Stimulated activated CD4-positive, alpha-beta T cell treated with anti-CD3 and anti-CD28 coated beads, Interleukin-15, amount 100 ng/mL, for 48 hours (primary cell): ENCODE data around the gene CEPT1.
A peak's percentile ranks its signal among the peaks of the same experiment; 100 is the strongest.

Experiments
- DNase-seq, 2 donors: peaks; one replicate each; pipeline ENCODE4 v3.0.0-alpha.2; 2020; ENCODE audit warnings: low read depth in 2 of 2

CEPT1 gene

DNA sequence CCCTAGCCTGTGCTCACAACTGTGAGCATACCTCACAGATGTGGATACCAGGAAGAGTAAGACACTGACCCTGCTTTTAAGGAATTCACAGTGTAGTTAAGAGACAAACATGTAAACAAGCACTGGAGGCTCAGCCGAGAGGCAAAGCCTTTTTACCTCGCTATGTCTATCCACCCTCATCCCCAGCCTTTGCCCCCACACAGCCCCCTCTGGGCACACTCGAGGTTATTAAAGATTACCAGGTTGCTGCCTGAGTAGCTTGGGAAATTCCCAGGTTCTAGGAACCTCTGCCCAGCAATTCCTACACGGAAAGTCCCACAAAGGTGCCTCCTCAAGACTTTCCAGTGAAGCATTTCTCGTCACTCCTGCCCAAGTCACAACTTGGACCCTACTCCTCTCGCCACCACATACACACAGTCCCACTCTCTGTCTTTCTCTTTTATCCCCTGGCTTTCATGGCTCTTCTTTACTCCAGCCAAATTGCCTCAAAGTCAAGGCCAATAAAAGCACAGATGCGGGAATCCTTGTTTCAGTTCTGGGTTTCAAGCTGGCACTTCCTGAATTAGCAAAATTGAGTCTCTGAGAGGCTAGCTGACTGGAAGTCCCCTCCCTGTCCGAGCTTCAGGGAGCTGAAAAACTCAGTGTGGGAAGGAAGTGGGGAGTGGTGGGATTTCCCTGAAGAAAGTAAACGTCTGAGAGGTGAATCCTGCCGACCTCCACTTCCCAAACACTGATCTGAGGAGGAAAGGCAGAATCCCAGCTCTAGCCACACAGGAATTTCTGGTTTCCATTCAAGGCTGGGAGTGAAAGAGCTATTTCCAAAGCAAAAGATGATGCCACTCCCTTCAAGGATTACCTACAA, 52.9 kb downstream of the CEPT1 start:
- DNase-seq = no peak

DNA sequence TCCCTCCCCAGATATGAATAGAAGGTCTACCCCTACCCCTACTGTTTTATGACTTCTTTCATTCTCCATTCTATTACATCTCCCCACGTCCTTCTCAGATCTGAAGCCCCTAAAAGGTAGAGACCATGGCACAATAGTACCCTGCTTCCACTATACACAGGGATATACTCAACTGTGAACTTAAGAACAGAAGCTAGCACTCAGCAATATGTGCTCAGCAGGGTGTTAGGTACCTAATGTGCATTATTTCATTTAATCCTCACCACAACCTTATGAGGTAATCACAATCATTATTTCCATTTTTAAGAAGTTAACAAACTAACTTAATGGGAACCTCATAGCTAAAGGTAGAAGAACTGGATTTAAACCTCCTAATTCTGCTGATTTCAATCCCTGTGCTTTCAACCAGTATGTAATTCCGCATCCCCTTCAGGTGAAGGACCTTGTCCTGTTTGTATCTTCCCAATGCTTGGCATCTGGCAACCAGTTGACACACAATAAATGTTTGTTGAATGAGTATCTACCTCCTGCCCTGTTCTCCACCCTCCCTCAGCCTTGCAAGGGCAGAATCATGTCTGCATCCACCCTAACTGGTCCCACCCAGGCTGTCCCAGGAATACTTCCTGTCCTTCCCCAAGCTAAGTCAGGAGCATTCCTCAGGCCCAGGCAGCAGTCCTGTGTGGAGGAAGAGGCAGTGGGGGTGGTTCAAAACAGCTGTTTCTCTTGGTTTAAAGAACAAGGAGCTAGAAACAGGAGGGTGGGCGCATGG, 53.9 kb downstream of the CEPT1 start:
- DNase-seq = no peak

DNA sequence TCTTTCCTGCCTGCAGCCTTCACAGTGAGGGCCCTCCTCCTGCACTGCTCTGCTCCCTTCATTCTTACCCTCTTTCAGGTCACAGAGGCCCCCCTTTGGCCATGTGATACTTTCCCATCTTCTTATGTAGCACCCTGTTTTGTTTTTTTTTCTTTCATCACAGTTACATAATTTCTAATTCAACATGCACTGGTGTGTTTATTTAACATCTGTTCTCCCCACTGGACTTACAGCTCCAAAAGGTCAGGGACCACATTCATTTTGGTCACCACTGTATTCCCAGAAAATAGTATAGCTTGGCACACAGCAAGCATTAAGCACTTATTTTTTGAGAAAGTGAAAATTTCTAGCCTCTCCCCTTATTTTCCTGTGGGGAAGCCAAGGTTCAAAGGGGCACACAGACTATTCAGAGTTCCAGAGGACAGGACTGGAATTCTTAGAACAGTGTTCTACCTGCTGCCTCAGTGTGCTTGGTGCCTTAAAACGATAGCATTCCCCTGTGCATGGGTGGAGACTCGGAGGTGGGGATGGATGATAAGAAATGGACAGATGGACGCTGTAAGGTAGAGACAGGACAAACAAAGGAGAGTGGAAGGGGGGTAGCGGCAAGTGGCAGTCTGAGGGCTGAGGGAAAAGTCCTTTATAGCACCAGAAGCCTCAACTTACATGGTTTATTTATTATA, 55.1 kb downstream of the CEPT1 start:
- no peak for DNase-seq

DNA sequence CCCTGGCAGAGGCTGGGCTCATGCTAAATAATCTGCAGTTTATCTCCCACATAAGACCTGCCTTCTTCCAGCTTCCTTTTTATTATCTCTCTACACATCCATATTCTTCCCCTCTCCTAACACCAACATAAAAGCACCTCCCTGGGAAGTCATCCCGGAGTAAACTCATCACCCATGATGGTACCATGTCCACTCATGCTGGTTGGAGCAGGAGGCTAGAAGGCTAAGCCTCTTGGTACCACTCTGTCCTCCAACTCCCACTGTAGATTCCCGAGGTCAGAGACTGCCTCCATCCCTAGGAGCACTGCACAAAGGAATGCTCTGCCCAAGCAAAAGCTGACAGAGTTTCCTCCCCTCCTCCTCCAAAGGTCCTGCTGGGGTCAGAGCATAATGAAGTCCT, 56.2 kb downstream of the CEPT1 start:
- no peak for DNase-seq

DNA sequence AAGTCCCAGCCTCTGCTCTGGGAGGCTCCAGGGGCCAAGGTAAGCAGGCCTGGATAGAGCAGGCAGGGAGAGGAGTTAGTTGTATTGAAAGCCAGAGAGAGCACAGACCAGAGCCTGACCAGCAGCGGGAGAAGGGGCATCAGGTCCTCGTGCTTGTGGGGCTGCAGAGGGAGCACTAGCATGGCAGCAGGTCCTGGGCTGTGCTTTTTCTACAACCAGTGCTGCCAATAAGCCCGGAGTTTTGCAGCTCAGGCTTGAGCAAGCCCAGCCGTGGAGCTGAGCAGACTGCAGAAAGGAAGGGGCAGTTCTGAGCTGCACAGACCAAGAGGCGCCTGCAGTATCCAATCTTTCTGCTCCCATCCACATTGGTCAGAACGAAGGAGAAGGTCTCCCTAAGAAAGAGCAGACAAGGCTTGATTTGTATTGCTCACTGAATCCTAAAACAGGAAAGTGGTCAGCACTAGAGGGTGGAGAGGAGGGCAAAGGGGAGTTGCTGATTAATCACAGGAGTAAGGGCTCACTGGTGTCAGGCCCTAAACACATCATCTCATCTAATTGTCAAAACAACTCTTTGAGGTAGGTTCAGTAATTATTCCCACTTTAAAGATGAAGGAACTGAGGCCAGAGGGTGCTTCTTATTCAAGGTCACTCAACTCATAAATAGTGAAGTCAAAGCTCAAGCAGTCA, 57.7 kb downstream of the CEPT1 start:
- peak in 1 of 2 donors; percentile 41 for DNase-seq

DNA sequence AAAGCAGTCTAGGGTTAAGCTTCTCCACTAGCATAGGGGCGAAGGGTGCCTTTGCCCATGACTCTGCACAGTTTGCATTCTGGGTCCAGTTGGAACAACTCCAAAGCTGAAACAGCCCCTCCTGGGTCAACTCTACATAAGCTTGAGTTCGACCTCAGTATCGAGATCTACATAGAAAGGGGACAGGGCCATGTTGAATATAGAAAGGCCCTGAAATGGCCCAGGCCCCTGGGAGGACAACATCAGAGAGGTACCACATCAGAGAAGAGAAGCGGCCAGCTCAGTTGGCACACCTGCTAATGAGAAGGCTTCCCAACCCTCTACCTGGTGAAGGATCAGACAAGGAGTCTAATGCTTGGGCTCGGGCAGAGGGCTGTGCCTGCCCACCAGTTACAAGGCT, 58.8 kb downstream of the CEPT1 start:
- no peak for DNase-seq

DNA sequence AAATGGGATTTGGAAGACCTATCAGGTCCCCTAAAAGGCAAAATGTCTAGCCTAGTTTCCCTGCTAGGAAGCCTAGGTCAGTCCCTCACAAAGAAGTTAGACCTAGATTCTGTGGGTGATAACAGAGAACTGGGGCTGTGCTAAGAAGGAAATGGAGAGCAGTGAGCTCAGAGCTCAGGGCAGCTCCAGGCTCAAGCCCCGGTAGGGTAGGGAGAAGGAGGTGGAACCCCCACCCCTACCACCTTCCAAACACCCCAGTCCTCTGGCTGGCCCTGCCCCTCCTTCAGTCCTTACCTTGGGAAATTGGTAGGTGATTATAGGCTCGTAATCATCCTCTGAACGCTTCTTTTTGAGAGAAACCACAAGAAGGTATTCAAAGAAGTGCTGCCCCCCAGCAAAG, 59.3 kb downstream of the CEPT1 start:
- DNase-seq = no peak

DNA sequence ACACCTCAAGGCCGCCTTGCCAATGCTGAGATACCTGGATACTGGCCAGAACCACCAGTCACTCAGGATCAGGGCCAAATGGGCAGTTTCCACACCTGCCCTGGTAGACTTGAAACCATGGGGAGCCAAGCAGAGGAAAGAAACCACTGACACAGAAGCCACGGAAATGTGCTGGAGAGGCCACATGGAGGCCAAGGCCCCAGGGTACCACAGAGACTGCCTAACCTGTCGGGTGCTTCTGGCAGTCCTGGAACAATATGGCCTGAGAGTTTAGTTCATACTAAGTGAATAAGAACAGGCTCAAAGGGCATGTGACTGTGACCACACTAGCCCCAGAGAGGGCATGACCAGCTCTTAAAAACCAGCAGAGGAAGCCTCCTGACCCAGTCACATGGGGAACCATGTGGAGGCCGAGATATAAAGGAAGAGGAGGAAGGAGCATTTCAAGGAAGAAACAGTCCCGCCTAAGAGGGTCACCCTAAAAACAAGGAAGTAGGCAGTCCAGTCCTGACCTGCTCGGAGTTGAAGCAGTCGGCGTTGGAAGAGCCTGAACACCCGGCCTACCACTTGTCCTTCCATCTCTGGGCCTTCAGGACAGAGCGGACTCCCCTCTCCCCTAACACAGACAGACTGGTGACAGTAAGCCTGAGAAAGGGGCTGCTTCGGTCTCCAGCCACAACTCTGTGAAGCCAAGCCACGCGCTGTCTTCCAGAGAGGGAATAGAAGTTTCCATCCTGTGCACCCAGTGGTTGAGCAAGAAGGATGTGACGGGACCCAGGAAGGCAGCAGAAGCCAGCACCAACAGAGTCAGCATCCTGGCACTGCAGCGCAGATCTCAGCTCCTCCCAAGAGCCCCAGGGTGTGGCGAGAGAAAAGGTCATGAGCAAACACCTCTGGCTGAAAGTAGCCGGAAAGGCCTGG, 60.1 kb downstream of the CEPT1 start, which contains the start of gene DENND2D:
TSS of gene DENND2D (minus strand) at position 766 of the 921 bp plus-strand sequence. CDS start at position 579, 187 bp downstream.
- peak; percentile 61 to 68 for DNase-seq

DNA sequence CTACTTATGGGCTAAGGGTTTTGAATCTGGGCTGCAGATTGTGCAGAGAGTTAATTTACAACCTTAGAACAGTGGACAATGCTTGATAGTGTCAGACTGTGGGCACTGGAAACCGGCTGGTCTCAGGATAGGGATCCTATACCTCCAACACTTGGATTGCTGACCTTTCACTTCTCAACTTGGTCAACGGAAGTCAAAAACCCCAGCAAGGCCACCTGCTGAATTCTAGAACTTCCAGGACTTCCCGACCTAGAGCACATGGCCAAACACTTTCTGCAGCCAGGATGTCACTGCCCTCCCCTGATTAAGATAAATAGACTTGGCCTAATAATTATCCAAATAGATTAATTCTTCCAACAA, 60.8 kb downstream of the CEPT1 start:
- DNase-seq = no peak

DNA sequence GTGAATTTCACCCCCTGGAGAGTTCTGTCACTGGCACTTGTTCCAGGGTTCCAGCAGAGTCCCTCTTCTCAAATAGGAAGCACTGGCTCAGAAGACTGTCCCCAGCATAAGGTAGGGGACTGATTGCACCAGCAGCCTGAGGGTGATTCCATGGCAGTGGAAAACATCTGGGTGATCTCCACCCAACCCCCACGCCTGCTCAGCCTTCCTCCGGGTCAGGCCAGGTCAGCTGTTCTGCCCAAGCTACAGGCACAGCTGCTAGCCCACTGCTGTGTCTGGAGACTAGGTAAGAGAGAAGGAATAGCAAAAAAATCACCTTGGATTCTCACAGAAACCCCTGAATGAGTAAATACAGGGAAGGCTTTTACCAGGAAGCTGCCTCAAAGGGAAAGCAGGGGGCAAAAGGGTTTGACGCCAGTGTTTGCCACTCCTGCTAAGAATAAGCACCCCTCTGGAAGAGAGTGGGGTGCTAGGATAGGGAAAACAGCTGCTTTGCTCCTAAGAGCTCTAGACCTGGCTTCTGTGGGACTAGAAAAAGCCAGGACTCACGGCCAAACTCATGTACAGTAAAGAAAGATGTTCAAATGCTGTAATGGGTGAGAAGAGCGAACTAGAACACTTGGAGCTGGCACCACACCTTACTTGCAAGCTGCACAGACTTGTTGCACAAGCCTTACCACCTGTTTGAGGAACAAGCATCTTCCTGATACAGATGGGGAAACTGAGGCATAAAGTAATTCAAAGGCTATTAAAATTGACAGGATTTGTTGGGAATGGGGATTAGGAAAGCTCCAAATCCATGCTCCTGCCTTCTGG, 61.5 kb downstream of the CEPT1 start:
- no peak for DNase-seq

DNA sequence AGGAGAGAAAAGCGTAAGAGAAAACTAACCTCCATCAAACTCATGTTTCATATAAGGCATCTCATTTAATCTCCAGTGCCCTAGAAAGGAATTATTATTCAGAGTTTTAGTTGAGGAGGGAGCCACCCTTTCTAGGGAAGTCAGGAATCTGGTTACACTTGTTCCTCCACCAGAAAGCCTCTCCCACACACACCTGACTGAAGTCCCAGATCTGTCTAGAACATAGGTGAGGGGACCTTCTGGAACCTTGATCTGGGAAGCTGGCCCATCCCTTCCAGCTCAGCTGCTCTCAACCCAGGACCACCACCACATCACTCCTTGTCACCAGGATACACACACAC, 62.3 kb downstream of the CEPT1 start:
- no peak for DNase-seq

DNA sequence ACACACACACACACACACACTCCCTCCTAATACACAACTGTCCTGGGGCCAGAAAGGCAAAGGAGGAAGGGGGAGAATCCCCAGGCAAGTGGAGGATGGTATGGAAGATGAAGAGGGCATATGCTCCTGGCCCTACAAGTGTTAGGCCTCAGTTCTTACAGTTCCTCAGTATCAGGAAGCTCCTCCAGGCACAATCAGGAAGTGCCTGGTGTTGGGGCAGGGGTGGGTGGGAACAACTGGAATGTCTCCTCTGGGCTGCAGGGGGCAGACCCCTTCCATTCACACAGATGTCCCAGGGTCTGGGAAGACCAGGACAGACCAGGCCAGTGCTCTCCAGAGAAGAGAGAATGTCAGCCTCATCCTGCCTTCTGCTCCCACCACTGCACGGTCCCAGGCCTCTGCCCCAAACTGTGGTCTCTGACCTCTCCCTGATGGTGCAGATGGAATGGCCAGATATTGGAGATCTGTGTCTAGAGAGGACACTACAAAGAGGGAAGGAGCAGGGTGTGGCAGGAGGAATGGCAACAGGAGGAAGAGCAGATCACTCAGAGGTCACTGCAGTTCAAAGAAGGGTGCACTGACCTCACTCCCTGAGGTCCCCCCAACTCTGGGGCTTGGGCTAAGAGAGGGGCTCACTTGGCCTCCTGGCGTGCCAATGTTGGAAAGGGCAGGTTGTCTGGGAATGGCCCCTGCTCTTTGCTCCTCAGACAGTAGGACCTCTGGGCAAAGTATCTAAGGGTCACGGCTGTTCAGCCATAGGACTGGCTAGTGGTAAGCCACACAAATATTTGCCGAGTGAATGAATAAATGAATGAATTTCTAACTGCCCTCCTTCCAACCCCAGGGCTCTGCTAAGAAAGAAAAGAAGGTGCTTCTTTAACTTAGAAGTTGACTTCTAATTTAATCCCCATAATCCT, 62.9 kb downstream of the CEPT1 start:
- no peak for DNase-seq

DNA sequence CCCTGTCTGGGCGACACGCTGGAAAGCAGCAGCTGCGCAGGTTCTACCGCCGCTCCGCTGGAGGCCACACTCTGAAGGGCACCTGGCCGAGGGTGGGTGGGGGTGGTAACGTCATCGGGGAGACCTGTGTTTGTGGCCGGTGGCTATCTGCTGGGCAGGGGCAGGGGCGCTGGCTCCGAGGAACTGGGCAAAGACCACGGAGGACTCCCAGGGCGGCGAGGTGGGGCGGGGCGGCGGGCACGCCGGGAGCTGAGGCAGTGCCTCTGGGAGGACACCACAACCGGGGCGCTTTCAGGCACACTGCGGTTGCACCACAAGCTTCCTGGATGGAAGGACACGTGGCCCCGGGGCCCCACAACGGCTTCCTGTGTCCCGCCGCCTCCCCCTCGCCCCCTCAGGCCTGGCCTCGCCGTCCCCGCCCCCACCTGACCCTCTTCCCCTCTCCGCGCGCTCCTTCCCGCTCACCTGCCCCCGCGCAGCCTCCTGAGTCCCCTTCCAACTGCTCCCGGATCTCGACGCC, 63.7 kb downstream of the CEPT1 start:
- peak; percentile 80 to 81 for DNase-seq

DNA sequence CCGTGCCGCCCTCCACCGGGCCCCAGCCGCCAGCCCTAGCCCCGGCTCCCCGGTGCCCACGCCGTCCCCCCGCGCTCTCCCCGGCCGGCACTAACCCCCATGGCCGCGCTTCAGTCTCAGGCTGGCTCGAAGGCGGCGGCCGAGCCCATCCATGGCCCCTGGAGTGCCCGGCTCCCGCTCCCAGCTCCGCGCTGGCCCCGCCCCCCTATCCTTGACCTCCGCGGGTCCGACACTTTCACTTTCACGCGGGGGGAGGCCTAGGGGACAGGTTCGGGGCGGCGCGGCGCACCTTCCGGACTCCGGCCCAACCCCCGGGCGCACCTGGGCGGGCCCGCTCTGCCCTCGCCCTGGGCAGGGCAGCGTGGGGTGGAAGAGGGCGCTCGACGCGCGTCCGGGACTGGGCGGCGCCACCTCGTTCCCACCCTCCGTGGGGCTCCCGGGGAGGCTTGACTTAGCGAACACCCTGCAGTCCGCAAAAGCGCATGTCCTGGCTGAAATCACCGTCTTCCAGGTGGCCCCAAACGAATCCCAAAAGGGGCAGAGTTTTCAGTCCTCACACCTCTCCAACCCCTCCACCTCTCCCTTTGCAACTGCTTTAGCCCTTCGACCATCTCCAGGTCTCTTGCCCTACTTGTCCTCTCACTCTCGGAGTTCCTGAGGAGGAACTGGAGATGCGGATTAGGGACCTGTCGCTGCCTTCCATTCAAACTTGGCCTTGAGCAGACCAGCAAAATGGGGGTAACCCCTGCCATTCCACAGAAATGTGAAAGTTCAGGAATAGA, 64.4 kb downstream of the CEPT1 start:
- DNase-seq = peak in 1 of 2 donors; percentile 39

DNA sequence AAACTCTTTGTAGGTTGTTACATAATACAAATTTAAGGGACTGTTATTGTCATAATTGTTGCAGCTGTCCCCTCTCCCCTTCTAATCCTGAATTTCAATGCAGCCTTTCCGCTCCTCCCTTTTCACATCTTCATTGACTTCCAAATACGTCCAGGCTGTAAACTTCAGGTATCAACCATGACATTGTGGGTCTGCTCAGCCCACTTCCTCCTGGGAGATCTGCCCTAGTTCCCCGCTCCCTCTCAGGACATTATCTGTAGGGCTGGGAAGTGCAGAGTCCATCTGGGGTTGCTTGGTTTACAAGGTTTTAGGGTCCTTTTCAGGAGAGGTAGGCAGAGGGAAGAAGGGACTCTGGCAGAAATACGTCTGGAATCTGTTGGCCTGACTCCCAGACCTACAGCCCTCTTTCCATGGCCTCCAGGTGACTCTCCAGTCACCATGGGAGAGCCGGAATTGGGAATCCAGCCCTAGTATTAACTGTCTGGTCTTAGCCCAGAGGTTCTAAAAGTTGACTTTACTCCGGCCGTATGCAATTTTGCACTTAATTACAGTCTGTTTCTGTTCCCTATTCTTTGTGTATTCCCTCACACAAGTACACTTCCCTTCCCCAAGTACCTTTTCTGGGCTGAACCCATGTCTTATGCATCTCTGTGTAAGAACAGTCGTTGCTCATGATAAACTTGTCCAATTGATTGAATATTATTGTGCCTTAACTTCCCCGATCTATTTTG, 65.1 kb downstream of the CEPT1 start:
- no peak for DNase-seq

DNA sequence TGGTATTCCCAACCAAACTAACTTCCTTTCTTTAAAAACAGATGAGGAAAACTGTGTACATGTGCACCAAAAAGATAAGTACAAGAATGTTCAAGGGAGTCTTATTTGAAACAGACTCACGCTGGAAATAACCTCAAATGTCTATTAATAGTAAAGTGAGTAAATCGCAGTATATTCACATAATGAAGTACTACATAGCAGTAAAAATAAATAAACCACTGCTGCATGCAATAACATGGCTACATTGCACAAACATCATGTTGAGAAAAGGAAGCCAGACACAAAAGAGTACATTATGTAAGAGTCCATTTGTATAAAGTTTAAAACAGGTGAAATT, 65.7 kb downstream of the CEPT1 start:
- no peak for DNase-seq

DNA sequence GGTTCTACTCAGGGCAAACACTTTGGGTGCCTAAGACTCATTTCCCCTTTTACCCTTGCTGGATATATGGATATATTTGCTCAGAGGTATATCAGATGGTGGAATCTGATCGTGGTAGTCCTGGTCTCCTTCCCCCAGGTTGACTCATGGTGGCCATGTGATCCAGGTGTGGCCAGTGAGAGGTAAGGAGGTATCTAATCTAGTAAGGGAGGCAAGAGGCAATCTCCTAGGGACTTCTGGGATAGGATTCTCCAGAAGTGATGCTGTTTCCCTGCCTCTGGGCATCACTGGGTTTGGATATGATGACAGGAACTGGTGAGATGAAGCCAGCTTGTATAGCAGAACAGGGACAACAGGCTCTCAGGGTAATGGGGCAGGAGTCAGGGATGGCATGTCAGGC, 68.9 kb downstream of the CEPT1 start:
- no peak for DNase-seq
